HG03354 (cell line): Measurements from ENCODE around the gene ALPK3.

ENCODE experiments used
- ATAC-seq: cut with Tn5 transposase; IDR thresholded peaks from one replicate; pipeline ENCODE4 v1.9.1; 2021; ENCODE audit warnings: mild to moderate bottlenecking; ENCODE audit not compliant: unreplicated experiment, poor library complexity, severe bottlenecking

Gene ALPK3

GRCh38 chr15:84886211-84886983, 69.2 kb downstream of the ALPK3 start:
- ATAC-seq: no peak

GRCh38 chr15:84886984-84887299, 69.8 kb downstream of the ALPK3 start:
- ATAC-seq: no peak

DNA sequence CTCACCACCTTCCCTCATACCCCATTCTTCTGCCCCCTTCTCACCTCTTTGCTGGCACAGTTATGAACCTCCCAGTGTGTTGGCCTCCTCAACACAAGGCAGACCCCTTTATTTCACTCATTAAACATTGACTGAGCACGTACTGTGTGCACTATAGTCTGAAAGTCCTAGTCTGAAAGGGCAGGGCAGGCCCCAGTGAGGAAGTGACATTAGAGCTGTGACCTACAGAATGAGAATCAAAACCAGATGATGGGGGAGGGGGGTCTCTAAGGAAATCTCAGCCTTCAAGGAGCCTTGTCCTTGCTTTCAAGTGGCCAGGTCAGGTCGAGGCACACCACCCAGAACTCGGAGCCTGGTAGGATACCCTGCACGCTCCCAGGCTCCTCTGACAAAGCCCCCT, 70.8 kb downstream of the ALPK3 start:
- ATAC-seq: no peak

GRCh38 chr15:84888639-84889038, 71.5 kb downstream of the ALPK3 start:
- ATAC-seq: no peak

DNA sequence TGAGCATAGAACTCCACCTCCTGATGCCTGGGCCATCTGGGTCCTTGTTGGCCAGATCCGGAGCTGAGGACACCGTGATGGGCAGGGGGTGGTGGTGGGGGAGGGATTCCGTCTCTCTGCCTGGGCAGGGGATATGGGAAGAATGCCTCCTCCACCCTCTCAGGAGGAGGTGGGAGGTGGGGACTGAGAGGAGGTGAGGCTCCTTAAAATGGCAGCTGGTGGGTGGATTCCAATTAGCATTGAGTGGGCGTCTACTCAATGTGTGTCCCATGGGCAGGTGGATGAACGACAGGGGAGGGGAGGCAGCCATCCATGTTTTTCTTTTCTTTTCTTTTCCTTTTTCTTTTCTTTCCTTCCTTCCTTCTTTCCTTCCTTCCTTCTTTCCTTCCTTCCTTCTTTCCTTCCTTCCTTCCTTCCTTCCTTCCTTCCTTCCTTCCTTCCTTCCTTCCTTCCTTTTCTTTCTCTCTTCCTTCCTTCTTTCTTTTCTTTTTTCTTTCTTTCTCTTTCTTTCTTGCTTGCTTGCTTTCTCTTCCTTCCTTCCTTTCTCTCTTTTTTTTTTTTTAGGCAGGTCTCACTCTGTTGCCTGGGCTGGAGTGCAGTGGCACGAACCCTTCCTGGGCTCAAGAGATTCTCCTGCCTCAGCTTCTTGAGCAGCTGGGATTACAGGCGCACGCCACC, 72.3 kb downstream of the ALPK3 start:
- ATAC-seq: no peak

- ATAC-seq: no peak
Measured at GRCh38 chr15:84889991-84890669, 73.0 kb downstream of the ALPK3 start.

DNA sequence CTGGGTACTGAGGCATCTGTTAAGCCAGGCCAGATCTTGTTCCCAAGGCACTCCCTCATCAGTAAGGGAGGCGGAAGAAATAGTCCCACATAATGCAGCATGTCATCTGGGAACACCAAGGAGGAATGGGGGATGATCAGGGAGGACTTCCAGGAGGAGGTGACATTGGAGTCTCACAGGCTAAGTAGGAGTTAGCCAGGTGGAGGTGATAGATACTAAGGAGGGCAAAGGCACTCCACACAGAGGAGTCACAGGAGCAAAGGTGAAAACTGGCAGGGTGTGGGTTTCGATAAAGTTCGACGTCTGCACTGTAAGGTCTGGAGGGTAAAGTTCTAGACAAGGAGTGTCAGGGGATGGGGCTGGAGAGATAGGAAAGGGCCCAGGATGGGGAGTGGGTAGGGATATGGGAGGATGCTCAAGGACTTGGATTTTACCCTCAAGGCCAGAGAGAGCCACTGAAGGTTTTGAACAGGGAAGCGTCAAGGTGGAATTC, 73.6 kb downstream of the ALPK3 start:
- ATAC-seq: no peak

- no peak for ATAC-seq
Measured at GRCh38 chr15:84891339-84891738, 74.2 kb downstream of the ALPK3 start.

GRCh38 chr15:84892786-84893307, 75.7 kb downstream of the ALPK3 start:
- ATAC-seq: no peak

- ATAC-seq: no peak
Measured at GRCh38 chr15:84893607-84894006, 76.5 kb downstream of the ALPK3 start.

DNA sequence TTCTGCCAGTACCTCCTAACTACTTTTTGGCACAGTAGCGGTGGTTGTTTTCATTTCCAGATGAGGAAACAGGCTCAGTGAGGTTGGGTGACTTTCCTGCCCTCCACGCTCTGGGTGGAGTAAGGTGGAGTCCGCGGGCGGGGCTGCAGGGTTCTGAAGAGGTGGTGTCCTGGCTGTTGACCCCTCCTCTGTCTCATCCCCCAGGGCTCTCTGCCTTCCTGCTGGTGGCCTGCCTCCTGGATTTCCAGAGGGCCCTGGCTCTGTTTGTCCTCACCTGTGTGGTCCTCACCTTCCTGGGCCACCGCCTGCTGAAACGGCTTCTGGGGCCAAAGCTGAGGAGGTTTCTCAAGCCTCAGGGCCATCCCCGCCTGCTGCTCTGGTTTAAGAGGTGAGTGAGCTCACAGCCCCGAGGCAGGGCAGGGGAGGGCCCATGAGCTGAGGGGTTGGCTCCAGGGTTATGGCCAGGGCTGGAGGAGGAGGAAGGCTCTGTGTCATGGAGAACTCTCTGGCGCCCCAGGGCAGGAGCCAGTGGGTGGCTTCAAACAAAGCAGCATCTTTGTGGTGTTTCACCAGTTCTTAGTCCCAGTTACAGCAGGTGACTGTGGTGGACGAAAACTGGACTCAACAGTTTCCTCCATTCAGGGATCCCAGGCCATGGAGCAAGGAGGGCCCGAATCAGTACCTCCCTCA, 77.7 kb downstream of the ALPK3 start:
- ATAC-seq: no peak

- no peak for ATAC-seq
Measured at GRCh38 chr15:84898761-84899160, 81.6 kb downstream of the ALPK3 start.

- ATAC-seq: no peak
Measured at GRCh38 chr15:84899750-84900149, 82.6 kb downstream of the ALPK3 start.

DNA sequence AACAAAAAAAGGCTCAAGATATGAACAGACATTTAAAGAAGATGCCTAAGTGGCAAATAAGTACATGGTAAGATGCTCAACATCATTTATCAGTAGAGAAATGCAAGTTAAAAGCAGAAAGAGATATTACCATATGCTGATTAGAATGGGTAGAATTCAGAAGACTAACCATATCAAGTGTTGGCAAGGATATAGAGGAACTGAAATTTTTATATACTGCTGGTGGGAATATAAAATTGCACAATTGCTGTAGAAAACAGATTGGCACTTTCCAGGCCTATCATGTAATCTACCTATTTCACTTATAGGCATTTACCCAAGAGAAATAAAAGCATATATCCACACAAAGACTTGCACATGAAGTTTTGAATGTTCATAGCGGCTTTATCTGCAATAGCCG, 84.4 kb downstream of the ALPK3 start:
- ATAC-seq: no peak

DNA sequence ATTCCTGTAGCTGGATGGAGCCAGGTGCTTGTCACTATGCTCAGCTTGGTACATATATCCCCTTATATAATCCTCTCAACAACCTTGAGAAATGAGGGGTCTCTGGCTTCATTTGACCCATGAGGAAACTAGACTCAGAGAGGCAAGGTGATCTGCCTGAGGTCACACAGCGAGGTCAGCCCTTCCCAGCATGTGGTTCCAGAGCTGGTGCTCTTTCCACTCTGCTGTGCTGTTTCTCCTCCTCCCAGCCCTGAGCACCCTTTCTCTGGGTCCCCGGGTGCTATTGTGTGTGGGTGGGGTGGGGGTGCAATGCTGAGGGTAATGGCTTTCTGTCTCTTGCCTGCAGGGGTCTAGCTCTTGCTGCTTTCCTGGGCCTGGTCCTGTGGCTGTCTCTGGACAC, 86.6 kb downstream of the ALPK3 start:
- no peak for ATAC-seq

GRCh38 chr15:84904419-84904818, 87.3 kb downstream of the ALPK3 start:
- no peak for ATAC-seq

- no peak for ATAC-seq
Measured at GRCh38 chr15:84905016-84905916, 88.1 kb downstream of the ALPK3 start.

DNA sequence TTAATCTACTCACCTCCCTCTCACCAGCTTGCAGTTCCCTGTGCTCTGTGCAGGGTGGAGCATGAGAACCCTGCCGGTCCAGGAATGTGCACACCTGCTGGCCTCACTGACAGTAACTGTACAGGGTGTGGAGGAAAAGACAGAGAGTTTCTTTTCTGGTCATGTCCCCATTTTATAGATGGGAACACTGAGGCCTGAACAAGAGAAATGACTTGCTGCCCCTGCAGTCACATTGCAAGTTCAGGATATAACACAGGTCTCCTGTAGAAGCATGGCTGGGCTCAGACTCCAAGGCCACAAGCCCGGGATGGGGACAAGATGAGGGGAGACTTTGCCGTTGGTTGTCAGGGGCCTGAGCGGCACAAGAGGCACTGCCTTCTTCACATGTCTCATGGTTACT, 90.6 kb downstream of the ALPK3 start:
- ATAC-seq: no peak

DNA sequence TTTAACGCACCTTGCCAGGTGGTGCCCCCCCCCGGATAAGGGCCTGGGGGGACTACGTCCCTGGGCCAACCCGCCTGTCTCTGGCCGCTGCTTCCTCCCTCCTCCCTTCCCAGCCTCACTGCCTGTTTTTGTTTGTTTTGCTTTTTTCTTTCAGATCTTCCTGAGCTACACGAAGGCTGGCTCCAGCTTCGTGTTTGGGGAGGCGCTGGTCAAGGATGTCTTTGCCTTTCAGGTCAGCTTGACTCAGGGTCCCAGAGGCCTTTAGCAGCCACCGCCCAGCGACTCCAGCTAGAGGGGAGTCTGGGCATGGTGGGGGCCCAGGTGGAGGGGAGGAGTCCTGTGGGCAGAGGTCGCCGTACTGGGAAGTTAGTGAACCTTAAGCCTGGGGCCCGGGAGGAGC, 91.4 kb downstream of the ALPK3 start:
- ATAC-seq: no peak
